GM19463 (cell line): Measurements from ENCODE around the gene MAGI3.
"Not testable (repeated sequence)": the region's sequence is repeated elsewhere in the genome, so short reads cannot be mapped to it uniquely, and the experiment has no call there.

Experiments
- ATAC-seq: cut with Tn5 transposase; IDR thresholded peaks from one replicate; pipeline ENCODE4 v1.9.1; 2021; ENCODE audit warnings: mild to moderate bottlenecking, moderate library complexity; ENCODE audit not compliant: unreplicated experiment

The MAGI3 gene

DNA sequence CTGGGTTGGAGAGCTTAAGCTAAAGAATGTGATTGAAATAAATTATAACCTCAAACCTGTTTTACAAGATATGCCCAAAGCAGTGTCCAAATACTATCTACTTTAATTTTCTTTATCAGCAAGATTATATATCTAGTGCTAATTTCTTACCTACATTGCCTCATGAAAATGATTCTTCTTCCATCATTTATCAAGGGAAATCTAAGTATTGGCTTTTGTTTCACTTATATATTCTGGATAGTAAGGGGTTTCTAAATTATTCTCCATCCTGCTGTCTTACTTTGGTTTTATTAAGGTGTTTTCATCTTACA, 287.8 kb downstream of the MAGI3 start:
- no peak for ATAC-seq

DNA sequence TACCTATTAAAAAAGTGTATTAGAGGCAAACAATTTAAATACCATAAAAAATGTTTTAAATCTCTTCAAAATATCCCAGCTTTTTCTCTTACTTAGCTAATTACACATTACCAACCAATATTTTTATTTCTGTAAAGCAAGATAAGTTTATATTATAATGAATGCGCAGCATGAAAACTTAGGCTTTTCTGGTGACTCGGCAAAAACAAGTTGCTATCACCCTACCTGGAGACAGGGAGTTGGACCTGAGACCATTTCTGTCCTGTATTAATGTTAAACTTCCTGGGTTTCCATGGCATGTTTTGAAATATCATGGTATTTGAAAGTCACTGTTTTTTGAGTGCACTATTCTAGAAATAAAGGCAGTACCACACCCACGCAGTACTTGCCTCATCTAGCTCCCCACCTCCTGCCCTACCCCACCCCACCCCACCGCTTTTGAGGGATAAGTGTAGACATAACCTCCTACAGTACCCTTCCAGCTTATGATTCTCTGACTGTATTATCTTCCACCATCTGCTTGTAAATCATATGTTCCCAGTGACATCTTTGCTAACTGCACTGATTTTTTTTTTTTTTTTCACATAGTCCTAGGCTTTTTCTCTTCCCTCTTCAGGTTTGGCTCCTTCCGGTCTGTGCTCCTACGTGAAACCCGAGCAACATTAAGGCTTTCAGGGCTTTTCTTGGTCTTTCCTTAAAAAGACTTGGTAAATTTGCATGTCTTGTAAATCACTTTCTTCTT, 291.5 kb downstream of the MAGI3 start:
- no peak for ATAC-seq

DNA sequence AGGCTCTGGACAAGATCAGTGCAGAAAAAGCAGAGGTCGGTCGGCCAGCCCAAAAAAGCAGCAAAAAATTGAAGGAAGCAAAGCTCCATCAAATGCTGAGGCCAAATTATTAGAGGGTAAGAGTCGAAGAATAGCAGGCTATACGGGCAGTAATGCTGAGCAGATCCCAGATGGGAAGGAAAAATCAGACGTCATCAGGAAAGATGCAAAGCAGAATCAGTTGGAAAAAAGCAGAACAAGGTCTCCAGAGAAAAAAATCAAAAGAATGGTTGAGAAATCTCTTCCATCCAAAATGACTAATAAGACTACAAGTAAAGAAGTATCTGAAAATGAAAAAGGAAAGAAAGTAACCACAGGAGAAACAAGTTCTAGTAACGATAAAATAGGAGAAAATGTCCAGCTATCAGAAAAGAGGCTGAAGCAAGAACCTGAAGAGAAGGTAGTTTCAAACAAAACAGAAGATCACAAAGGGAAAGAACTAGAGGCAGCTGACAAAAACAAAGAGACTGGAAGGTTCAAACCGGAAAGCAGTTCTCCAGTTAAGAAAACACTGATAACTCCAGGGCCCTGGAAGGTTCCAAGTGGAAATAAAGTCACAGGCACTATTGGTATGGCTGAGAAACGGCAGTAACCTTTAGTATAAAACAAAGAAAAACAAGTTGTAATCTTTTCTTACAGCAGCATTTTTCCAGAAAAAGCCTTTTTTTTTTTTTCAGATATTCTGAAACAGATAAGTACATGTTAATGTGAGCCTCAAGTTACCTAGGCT, 293.3 kb downstream of the MAGI3 start:
- ATAC-seq, result no peak

DNA sequence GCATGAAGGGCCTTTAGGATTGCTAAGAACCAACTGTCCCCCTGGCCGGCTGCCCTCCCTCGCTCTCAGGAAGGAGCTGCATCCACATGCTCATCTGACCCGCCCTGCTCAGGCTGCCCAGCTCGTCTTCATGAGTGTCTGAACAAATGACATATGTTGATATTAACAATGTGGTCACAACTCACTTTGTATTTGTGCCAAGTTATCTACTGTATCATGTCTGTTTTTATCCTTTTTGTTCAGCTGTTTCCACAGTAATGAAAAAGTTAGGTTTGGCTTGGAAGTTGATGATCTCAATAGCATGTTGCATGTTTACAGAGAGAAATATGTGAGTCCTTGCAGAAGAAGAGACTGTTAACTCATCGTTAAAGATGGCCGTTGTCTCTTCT, 293.8 kb downstream of the MAGI3 start:
- no peak for ATAC-seq

DNA sequence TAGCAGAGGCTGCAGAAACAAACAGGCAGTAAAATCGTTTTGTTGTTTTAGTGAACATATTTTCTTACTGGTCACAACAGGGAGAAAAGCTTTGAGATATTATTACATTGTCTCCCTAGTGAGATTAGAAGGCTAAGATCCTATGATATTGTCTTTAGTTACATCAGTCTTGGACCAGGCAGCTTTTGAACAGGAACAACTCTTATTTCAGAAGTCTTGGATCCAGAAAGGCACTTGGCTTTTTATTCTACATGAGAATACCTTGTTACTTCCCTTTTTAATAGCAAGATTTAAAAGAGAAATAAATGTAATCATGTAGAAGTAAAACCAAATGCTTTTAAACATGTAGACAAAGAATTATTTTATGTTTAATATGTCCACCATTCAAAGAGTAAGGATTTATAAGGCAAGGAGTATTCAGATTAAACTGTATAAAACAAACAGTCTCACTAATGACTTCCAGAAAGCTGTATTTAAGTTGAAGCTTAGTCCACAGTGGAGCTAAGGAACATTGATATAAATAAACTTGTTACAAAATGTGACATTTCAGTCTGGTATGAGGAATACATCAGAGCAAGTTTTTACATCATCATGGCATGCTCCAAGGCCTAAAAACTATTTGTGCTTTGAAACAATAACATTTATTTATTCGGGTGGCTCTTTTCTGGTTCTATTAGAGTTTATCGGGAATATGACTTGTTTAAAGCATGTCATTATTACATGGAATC, 296.7 kb downstream of the MAGI3 start:
- no peak for ATAC-seq

DNA sequence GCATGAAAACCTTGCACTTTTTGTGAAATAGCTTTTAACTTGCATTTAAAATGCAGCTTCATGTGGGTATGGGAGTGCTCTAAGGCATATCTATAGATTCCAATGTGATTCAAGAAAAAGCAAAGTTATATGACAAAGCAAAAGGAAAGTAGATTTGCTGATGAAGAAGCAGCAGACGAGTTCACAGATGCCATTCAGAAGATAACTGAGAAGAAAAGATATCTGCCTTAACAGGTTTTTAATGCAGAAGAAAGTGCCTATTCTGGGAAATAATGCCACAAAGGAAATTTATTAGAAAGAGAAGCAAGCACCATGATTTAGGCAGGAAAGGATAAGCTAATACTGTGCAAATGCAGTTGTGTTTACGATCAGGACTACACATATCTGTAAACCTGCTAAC, 300.9 kb downstream of the MAGI3 start:
- no peak for ATAC-seq

DNA sequence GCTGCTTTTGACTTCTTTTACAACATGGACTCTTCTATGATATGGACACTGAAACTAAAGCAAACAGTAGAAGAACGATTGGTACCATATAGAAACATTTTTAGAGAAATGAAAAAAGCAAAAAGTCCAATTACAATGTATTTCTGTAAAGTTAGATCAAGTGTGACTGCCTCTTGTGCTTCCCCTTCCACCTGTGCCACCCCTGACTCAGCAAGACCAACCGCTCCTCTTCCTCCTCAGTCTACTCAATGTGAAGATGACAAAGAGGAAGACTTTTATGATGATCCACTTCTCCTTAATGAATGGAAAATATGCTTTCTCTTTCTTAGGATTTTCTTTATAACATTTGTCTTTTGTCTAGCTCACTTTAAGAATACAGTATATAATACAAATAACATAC, 302.0 kb downstream of the MAGI3 start:
- no peak for ATAC-seq

DNA sequence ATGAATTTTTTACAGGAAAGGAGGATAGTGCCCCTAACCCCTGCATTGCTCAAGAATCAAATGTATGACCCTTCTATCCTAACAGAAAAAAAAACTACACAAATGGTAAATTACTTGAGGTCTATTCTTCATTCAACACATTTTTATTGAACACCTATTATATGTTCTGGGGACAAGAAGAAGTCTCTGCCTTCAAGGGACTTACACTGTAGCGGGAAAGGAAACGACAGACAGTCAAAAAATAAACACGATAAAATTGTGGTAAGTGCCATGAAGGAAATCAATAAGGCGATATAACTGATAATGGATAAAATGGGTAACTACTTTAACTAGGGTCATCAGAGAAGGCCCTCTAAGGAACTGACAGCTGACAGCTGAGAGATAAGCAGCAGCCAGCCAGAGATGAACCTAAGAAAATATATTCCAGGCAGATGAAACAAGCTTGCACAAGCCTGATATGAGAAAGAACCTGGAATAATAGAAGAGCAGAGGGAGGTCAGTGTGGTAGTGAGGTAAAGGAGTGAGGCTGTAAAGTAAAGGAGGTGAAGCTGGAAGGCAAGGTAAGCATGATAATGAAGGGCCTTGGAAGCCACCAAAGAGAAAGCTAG, 302.6 kb downstream of the MAGI3 start:
- no peak for ATAC-seq

DNA sequence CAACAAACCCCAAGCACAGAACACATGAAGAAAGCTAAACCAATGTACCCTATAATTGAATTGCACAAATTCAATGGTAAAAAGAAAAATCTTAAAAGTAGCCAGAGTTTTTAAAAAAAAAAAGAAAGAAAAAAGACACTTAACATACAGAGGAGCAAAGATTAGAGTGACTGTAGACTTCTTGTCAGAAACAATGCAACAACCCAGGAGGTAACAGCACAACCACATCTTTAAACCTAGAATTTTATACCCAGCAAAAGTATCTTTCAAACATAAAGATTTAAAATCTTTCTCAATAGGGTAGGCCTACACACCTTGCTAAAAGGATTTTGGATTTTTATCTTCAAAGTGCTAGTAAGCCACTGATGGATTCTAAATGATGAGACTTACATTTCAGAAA, 304.6 kb downstream of the MAGI3 start:
- no peak for ATAC-seq

DNA sequence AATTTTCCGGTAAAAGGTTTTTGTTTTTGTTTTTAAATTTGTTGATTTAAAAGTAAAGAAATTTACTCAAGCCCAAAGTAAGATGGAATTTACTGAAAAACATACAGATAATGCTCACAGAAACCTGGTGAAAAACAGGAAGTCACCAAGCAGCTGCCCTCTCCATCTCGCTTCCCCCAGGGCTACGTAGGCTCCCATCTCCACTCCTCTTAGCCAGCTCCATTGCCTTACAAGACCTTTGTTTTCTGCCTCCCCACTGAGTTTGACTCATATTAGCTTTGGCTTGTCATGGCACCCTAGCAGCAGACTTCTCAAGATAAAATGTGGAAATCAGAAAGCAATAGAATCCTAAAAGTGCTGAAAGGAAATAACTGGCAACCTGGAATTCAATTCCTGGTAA, 311.1 kb downstream of the MAGI3 start:
- ATAC-seq, result no peak

DNA sequence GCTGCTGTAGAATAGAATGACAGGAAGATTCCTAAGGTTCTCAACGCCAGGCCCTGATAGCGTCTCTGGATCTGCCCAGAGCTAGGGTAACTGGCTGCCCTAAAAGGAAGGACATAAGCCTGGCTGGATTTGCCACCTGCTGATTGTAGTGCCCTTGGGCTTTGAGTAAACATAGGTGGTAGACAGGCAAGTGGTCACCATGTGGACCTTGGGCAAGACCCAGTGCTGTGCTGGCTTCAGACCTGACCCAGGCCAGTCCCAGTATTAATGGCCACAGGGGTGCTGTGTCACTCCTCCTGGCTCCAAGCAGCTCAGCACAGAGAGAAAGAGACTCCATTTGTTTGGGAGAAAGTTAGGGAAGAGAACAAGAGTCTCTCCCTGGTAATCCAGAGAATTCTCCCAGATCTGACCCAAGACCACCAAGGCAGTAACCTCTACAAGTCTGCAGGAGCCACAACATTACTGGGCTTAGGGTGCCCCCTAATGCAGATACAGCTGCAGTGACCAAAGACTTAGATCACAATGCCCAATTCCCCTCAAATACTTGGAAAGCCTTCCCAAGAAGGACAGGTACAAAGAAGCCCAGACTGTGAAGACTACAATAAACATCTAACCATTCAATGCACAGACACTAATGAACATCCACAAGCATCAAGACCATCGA, 324.4 kb downstream of the MAGI3 start:
- ATAC-seq, result no peak

DNA sequence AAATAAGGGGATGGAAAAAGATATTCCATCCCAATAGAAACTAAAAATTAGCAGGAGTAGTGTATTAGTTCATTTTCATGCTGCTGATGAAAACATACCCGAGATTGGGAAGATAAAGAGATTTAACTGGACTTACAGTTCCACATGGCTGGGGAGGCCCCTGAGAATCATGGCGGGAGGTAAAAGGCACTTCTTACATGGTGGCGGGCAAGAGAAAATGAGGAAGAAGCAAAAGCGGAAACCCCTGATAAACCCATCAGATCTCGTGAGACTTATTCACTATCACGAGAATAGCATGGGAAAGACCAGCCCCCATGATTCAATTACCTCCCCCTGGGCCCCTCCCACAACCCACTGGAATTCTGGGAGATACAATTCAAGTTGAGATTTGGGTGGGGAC, 327.2 kb downstream of the MAGI3 start:
- ATAC-seq, result not testable (repeated sequence)

DNA sequence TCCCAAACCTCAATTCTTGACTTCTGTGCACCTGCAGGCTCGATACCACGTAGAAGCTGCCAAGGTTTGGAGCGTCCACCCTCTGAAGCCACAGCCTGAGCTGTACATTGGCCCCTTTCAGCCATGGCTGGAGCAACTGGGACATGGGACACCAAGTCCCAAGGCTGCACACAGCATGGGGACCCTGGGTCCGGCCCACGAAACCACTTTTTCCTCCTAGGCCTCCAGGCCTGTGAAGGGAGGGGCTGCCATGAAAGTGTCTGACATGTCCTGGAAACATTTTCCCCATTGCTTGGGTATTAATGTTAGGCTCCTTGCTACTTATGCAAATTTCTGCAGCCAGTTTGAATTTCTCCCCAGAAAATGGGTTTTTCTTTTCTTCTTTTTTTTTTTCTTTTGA, 328.3 kb downstream of the MAGI3 start:
- not testable (repeated sequence) for ATAC-seq

DNA sequence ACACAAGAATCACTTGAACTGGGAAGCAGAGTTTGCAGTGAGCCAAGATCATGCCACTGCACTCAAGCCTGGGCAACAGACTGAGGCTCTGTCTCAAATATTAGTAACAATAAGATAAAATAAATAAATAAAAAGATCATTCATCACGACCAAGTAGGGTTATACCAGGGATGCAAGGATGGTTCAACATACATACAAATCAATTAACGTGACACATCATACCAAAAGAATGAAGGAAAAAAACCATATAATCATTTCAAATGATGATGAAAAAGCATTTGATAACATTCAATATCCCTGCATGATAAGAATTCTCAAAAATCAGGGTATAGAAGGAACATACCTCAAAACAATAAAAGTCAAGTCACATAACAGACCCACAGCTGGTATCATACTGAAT, 330.7 kb downstream of the MAGI3 start:
- no peak for ATAC-seq

DNA sequence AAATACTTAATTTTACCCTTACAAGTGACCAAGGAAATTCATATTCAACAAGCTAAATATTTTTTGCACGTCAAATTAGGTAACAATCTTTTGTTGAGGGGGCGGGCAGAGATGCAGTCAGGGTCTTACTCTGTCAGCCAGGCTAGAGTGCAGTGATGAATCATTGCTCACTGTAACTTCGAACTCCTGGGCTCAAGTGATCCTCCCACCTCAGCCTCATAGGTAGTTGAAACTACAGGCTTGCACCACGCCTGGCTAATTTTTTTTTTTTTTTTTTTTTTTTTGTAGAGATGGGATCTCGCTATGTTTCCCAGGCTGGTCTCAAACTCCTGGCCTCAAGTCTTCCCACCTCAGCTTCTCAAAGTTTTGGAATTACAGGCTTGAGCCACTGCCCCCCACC, 342.5 kb downstream of the MAGI3 start:
- no peak for ATAC-seq

DNA sequence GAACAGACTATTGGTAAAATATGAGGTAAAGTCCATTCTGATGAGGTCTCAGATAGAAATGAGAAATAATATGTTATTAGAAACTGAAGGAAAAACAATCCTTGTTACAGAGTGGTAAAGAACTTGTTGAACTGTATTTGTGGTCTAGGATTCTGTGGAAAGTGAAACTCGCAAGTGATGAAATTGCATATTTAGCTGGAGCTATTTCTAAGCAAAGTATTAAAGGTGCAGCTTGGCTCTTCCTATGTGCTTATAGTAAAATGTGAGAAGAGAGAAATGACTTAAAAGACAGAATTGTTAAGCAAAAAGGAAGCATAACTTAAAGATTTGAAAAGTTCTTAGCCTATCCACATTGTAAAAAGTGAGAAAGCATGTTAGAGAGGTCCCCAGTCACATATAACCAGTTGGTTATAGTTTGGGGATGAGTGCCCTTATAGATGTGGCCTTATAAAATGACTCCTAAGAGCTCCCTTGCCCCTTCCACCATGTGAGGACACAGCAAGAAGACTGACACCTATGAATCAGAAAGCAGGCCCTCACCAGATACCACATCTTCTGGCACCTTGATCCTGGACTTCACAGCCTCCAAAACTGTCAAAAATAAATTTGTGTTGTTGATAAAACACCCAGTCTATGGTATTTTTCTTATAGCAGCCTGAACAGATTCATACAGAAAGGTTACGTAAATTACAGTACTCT, 344.2 kb downstream of the MAGI3 start:
- no peak for ATAC-seq
